Measurements from ENCODE around the gene GPR37L1.
A peak's percentile ranks its signal among the peaks of the same experiment; 100 is the strongest.

- TF ChIP-seq POLR2A (IDR thresholded peaks at IDR 0.05) = peak in 1 of 2 donors; percentile 28
- TF ChIP-seq, protein P1, sequence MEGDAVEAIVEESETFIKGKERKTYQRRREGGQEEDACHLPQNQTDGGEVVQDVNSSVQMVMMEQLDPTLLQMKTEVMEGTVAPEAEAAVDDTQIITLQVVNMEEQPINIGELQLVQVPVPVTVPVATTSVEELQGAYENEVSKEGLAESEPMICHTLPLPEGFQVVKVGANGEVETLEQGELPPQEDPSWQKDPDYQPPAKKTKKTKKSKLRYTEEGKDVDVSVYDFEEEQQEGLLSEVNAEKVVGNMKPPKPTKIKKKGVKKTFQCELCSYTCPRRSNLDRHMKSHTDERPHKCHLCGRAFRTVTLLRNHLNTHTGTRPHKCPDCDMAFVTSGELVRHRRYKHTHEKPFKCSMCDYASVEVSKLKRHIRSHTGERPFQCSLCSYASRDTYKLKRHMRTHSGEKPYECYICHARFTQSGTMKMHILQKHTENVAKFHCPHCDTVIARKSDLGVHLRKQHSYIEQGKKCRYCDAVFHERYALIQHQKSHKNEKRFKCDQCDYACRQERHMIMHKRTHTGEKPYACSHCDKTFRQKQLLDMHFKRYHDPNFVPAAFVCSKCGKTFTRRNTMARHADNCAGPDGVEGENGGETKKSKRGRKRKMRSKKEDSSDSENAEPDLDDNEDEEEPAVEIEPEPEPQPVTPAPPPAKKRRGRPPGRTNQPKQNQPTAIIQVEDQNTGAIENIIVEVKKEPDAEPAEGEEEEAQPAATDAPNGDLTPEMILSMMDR (IDR thresholded peaks at IDR 0.05) = no peak
Measured at GRCh38 chr1:202106340-202107254, 16.1 kb upstream of the GPR37L1 start.
